ENCODE data around the gene GGT1.
"Not testable (repeated sequence)": the region's sequence is repeated elsewhere in the genome, so short reads cannot be mapped to it uniquely, and the experiment has no call there.

Gene GGT1

GRCh38 chr22:24602847-24603769 is at the start of gene GGT1:
GGT1 (plus strand) TSS chr22:24603193; CDS start chr22:24611082, 7,889 bp downstream.
- not testable (repeated sequence) for DNase-seq (ENCODE audit: low read depth in 2 of 2)

GRCh38 chr22:24553597-24554312 is 49.2 kb upstream of the GGT1 start:
- no peak for DNase-seq (ENCODE audit: low read depth in 2 of 2)

DNA sequence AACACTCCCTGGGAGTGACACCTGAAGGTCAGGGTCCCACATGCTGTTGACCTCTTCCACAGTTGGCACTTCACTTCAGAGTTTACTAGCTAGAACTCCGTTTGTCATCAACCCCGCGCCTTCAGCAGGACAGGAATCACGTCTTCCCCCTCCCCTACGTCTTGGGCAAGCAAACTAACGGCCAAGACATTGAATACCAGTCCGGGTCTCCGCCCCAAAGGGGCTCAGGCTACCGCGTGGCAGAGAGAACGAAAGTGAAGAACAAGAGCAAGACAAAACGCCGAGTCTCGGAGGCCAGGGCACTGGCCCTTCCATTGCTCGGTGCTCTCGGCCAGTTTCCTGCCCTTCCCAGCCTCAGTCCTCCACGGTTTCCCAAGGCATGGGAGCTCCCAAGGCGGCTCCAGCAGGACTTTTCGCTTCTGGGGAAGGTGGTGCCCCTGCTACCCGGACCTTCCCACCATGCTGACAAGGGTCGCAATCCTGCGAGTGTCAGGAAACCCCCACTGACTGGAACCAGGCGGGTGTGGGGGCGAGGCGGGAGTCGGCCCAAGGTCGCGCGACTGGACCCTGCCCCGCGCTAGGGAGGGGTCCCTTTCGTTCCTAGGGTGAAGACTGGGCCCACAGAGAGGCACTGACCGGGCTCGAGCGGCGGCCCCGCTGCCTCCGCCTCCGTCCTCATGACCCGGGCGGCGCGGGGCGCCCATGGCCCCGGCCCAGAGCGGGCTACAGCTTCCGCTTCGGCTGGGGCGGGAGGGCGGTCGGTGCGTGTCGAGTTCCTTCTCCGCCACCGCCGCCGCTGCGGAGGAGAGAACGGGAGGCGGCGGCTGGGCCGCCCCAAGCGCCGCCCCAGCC is 48.5 kb upstream of the GGT1 start, which contains the start of gene GUCD1:
Gene GUCD1, minus strand, starts transcription at position 826 of the 852 bp plus-strand sequence. Its CDS starts 147 bp downstream, at position 679.
- peak; percentile 6 to 7 for DNase-seq (ENCODE audit: low read depth in 2 of 2)

- DNase-seq (ENCODE audit: low read depth in 2 of 2) = peak; percentile 99 to 100
These were observed 47.6 kb upstream of the GGT1 start, which contains the start of gene SNRPD3 for GRCh38 chr22:24555165-24556039. SNRPD3 (plus strand) TSS chr22:24555999; CDS start chr22:24557675, 1,676 bp downstream.

DNA sequence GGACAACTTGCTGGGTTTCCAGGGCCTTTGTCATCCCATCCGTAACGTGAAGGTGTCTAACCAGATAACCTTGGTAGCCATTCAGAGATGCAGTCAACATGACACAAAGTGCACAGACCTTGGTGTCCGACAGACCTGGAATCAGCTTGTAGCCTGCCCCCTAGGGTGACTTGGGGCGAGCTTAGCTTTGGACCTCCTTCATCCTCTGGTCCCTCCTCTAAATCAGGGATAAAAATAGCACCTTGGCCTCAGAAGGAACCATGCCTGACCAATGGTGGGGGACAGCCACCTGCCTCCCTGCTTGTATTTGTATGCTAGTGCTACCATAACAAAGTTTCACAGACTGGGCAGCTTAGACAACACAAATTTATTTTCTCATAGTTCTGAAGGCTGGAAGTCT is 43.5 kb upstream of the GGT1 start:
- no peak for DNase-seq (ENCODE audit: low read depth in 2 of 2)

DNA sequence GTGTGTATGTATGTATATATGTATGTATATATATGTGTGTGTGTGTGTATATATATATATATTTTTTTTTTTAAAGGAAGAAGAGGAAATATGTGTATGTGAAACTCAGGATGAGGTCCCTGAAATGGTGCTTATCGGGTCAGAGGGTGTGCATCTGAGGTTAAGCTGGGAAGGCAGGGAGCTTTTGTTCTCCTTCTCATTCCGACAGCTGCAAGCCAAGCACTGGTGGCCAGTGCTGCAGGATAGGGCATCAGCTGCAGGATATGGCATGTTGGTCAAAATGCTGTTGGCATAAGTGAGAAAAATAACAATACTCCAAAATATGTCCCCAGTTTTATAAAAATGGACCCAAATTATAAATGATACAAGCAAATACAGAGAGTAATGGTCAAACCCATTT is 39.7 kb upstream of the GGT1 start:
- DNase-seq (ENCODE audit: low read depth in 2 of 2) = no peak

- no peak for DNase-seq (ENCODE audit: low read depth in 2 of 2)
These were observed 38.5 kb upstream of the GGT1 start for GRCh38 chr22:24564376-24565058.

DNA sequence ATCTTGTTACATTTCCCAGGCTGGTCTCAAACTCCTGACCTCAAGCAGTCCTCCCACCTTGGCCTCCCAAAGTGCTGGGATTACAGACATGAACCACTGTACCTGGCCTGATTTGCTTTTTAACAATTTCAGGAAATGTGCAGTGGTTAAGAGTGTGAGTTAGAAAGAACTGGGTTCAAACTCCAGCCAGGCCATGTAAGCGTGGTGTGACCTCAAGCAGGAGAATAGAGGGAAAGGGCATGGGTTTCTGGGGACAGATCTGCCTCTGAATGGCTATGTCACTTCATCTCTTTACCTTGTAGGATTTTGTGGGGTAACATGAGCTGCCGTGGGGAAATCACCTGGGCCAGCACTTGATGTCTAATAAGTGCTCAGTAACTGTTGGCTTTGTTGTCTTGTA is 37.9 kb upstream of the GGT1 start:
- DNase-seq (ENCODE audit: low read depth in 2 of 2) = no peak

- no peak for DNase-seq (ENCODE audit: low read depth in 2 of 2)
These were observed 36.0 kb upstream of the GGT1 start for GRCh38 chr22:24566899-24567511.

DNA sequence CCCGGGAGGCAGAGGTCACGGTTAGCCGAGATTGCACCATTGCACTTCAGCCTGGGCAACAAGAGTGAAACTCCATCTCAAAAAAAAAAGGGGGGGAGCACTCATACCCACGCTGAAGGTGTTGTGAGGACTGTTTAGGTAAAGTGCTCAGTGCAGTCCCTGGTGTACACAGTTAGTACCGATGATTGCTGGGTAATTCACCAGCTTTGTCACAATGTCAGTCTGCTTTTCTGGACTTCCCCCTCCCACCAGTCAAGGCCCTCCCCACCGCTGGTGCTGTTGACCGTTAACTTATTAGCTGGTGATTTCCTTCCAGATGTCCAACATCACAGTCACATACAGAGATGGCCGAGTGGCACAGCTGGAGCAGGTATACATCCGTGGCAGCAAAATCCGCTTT is 35.3 kb upstream of the GGT1 start:
- DNase-seq (ENCODE audit: low read depth in 2 of 2) = no peak

- no peak for DNase-seq (ENCODE audit: low read depth in 2 of 2)
These were observed 31.7 kb upstream of the GGT1 start for GRCh38 chr22:24571266-24571665.

- DNase-seq (ENCODE audit: low read depth in 2 of 2) = no peak
These were observed 26.2 kb upstream of the GGT1 start for GRCh38 chr22:24576778-24577177.

DNA sequence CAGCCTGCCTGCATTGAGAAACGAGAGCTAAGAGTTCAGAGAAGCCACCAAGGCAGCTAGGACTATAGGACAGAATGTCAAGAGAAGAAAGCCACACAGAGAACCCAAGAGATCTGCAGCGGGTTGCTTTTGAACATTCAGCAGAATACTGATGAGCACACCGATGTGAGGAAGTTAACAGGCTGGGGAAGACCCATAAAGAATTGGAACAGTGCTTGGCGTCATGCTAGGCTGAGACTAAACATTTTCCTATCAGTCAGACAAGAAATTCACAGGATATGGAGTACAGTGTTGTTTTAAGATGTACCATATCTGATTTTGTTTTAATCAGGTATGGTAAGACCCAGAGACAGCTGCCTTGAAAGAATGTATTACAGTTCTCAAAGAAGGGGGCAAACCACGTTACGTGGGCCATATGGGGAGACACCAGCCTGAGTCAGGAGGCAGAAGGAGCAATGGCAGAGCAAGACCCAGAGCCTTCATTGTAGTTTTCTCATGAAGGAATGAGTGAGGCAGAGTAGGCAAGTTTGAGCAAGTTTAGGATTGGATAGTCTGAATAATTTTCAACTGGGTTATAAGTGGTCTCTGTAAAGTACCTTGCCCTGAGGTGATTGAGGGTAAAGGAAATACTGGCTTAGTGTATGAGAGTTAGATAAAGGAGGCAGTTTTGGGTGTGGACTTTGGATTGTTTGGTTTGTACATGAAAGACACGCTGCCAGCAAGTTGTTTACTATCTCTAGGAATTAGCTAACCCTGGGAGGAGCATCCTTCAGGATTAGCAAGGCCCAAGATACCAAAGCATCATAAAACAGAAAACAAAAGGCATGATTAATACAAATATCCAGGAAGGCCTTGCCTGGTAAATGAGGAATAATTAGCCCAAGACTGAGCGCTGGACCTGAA is 24.4 kb upstream of the GGT1 start:
- DNase-seq (ENCODE audit: low read depth in 2 of 2) = no peak

GRCh38 chr22:24579258-24579601 is 23.8 kb upstream of the GGT1 start:
- no peak for DNase-seq (ENCODE audit: low read depth in 2 of 2)

- no peak for DNase-seq (ENCODE audit: low read depth in 2 of 2)
These were observed 22.7 kb upstream of the GGT1 start for GRCh38 chr22:24580276-24580675.

DNA sequence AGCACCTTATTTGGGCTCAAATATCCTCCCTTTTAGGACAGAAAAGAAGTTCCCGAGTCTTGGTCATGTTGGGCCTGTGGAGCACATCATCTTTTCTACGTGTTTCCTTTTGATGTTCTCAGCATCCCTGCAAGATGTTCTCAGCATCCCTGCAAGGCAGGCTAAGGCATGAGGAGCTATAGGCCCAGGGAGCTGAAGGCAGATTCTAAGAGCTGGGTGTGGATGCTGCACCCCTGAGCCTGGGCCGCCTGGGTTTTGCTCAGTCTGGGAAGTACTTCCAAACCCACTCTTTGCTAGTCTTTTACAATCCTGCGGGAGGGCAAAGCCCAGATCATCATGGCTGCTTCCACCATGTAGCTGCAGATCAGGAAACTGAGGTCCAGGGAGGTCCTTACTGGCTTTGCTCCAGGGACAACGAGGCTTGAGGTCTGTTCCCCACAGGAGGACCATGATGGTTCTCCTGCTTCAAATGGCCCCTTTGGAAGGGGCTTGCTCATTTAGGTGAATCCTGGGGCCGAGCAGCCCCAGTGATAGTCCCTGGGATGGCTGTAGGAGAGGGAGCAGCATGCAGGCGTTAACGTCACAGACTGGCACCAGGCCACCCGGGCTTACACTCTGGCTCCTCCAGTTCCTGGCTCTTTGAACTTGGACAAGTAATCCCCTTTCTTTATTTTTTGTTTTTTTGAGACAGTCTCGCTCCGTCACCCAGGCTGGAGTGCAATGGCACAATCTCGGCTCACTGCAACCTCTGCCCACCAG is 20.8 kb upstream of the GGT1 start:
- no peak for DNase-seq (ENCODE audit: low read depth in 2 of 2)

DNA sequence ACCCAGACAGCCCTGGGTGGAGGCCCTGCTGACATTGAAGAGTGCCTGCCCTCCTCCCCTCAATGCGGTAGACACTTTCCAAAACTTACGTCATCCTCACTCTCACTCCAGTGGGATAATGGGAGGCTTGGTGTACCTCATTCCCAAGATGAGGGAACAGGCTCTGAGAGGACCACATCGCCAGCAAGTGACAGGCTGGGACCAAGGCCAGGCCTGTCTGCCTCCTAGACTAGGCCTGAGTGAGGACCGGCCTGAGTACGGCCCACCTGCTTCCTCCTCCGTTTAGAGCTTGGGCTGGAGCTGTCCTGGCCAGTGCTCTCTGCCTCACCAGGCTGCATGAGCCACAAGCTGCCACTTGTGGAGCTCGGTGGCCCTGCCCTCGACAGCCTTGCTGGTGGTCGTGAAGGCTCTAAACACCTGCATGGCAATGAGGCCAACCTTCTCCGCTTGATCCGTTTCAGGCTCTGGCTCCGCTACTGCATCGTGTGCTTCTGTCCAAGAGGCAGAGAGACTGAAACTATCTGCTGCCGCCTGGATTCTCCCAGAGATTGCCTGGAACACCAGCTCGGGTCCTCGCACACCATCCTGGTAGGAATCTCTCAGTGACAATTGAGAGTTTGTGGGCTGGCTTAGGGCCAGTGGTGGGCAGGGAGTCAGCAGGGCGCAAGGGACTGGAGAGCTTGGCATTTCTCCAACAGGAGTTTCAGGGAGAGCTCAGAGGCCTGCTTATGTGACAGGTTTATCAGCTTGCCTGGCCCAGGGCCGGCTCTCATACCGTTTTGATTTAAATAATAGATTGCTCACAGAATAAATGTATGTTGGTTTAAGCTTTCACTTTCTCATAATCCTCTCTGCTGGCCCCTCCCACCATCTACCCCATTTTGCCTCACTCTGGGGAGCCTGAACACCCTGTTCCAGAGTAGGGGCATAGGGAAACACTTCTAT is 19.5 kb upstream of the GGT1 start:
- DNase-seq (ENCODE audit: low read depth in 2 of 2) = no peak

All from stimulated activated CD4-positive, alpha-beta T cell treated with anti-CD3 and anti-CD28 coated beads, Interleukin-4, amount 100 ng/mL, for 48 hours (primary cell).